D721Med (cell line): ENCODE data around the gene BMPR1B.

Source experiments
- DNase-seq: peaks from one replicate; pipeline ENCODE4 v3.0.0; 2011; ENCODE audit warnings: low spot score; ENCODE audit not compliant: insufficient read length
- FAIRE-seq: peaks from 2 replicates; lab custom pipeline; 2011; peaks lifted over from hg19 to GRCh38; lab: Jason Lieb, UNC
- TF ChIP-seq, protein P1 (sequence below): IDR thresholded peaks from 2 replicates; pipeline ENCODE4 v1.5.1; 2012; ENCODE audit warnings: mild to moderate bottlenecking, control low read depth; ENCODE audit not compliant: insufficient read depth; ENCODE audit errors: missing control alignments

BMPR1B gene

DNA sequence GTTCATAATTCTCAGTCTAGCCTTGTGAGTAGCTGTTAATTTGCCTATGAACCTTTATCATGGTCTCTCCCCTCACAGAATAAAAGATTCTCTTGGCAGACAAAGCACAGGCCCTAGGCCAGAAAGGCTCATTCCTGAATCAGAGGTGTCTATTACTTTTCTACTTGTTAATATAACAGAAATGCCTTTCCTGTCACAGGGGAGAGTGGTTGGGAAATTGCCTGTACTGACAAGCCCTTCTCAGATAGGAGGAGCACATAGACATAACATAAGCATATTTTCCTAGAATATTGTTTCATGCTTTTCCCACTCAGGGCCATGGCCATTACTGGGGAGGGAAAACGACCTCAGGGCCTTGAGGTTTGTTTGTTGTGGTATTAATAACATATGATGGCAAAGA lies 308.3 kb downstream of the BMPR1B start:
- FAIRE-seq (no peak), DNase-seq (no peak)
- TF ChIP-seq, protein P1, sequence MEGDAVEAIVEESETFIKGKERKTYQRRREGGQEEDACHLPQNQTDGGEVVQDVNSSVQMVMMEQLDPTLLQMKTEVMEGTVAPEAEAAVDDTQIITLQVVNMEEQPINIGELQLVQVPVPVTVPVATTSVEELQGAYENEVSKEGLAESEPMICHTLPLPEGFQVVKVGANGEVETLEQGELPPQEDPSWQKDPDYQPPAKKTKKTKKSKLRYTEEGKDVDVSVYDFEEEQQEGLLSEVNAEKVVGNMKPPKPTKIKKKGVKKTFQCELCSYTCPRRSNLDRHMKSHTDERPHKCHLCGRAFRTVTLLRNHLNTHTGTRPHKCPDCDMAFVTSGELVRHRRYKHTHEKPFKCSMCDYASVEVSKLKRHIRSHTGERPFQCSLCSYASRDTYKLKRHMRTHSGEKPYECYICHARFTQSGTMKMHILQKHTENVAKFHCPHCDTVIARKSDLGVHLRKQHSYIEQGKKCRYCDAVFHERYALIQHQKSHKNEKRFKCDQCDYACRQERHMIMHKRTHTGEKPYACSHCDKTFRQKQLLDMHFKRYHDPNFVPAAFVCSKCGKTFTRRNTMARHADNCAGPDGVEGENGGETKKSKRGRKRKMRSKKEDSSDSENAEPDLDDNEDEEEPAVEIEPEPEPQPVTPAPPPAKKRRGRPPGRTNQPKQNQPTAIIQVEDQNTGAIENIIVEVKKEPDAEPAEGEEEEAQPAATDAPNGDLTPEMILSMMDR, result no peak

DNA sequence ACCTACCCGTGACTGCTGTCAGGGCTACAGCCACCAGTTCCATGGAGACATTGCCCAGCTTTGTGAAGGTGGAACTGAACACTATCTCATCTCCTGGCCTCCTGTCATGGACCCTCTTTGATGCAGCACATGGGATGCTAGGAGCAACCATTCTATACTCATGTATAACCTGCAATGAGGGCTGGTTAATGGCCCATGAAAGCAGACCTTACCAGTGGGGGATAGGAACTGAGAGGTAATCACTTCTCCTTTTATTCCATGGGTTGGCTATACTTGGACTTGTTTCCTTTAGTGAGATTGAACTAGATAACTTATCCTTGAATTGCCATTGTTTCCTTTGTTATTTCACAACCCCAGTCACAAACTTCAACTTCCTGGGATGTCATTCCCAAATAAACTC lies 310.6 kb downstream of the BMPR1B start:
- FAIRE-seq (no peak), DNase-seq (no peak)
- TF ChIP-seq, protein P1, result no peak

DNA sequence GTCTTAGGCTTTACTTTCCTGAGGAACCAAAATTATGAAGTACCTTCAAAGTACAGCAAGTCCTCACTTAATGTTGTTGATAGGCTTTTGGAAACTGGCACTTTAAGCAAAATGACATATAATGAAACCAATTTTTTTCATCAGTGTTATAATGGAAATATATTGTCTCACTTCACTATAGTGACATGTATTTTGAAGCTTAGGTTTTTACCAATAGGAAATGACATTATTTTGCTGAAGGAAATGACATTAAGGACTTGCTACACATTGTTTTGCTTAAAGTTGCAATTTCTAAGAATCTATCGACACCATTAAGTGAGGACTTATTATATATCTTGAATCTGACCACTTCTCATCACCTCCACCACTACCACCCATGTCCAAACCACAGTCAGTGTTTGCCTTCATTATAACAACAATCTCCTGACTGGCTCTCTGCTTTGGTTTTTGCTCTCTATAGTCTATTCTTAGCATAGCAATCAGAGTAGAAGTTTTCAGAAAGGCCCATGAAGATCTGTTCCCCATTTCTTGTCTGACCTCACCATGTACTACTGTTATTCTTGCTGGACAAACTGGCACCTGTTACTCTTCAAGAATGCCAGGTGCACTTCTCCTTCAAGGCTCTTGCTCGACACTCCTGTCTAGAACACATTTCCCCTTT lies 311.2 kb downstream of the BMPR1B start:
- no peak for DNase-seq
- TF ChIP-seq, protein P1, result no peak
- FAIRE-seq, result no peak

DNA sequence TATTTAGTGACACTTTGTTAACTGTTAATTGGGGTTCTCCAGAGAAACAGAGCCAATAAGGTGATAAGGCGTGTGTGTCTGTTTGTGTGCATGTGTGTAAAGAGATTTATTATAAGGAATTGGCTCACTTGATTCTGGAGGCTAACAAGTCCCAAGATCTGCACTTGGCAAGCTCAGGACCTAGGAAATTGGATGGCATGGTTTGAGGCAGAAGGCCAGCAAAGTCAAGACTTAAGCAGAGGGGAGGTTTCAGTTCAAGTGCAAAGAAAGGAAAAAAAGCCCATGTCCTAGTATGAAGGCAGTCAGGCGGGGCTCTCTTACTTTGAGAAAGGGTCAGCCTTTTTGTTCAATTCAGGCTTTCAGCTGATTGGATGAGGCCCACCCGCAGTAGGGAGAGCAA lies 314.1 kb downstream of the BMPR1B start:
- DNase-seq (no peak), FAIRE-seq (no peak)
- TF ChIP-seq, protein P1, result no peak

DNA sequence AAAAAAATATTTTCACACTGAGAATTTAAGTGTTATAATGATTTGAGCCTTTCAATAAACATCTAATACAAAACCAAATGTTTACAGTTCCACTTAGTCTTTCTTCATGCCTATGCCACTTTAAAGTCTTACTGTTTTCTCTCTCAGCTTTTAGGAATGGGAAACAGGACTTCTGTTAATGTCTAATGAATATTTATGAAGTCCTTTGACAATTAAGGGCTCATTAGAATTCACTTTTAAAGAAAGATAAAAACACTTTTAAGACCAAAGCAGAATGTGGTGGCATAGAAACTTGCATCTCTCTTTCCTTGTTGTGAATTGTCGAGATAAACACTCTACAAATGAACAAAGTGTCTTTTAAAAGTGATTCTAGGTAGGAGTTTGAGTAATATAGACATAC lies 315.9 kb downstream of the BMPR1B start:
- FAIRE-seq (no peak), DNase-seq (no peak)
- TF ChIP-seq, protein P1, result no peak

DNA sequence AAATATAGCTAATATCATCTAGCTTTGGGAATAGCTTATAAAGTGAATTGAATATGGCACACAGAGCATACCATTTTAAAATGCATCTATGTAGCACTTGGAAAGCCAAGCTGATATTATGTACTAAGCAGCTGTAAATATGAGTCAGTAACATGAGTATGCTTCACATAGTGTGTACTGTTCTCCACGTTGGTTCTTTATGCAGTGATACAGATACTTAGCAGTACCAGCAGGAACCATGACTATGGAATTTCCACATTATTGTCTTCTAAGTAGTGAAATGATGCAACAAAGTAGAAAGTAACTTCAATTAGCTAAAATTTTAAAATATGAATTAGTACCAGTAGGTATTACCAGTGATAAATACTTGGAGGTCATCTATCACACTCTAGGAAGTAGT lies 320.1 kb downstream of the BMPR1B start:
- no peak for FAIRE-seq
- DNase-seq, result no peak
- TF ChIP-seq, protein P1, result no peak

DNA sequence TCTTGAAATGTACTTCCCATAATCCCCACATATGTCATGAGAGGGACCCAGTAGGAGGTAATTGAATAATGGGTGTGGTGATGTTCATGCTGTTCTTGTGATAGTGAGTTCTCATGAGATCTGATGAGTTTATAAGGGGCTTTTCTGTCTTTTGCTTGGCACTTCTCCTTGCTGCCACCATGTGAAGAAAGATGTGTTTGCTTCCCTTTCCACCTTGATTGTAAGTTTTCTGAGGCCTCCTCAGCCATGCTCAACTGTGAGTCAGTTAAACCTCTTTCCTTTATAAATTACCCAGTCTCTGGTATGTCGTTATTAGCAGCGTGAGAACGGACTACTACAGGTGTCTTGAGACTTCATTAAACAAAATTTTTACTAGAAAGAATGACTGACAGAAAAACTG lies 323.2 kb downstream of the BMPR1B start:
- DNase-seq, result no peak
- TF ChIP-seq, protein P1, result no peak
- no peak for FAIRE-seq
